Pulmonary artery endothelial cell (primary cell): ENCODE measurements around the gene SLC43A2. TPM values are rescaled to one million over a fixed set of nuclear protein-coding genes. Genes with fewer than 3 reads are reported as not detected.
"Not testable (repeated sequence)": the region's sequence is repeated elsewhere in the genome, so short reads cannot be mapped to it uniquely, and the experiment has no call there.

Source experiments
- DNase-seq: peaks from one replicate; pipeline ENCODE4 v3.0.0-alpha.2; 2011; ENCODE audit warnings: low read depth, low spot score
- total RNA-seq: library from RNA; depleted of rRNA; stranded (reverse); fragments of >200 nt; gene quantifications from 2 replicates; pipeline ENCODE4 v1.2.3, GENCODE V29; 2014

The SLC43A2 gene
- total RNA-seq, 1 donor from 2014 or later, result 24.5 TPM

DNA sequence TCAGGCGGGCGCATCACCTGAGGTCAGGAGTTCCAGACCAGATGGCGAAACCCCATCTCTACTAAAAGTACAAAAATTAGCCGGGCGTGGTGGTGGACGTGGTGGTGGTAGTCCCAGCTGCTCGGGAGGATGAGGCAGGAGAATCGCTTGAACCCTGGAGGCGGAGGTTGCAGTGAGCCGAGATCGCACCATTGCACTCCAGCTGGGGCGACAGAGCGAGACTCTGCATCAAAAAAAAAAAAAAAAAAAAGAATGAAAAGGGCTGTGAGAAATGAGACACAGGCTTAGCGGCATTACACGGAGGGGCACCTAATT lies 65.2 kb downstream of the SLC43A2 start:
- DNase-seq, result not testable (repeated sequence)

DNA sequence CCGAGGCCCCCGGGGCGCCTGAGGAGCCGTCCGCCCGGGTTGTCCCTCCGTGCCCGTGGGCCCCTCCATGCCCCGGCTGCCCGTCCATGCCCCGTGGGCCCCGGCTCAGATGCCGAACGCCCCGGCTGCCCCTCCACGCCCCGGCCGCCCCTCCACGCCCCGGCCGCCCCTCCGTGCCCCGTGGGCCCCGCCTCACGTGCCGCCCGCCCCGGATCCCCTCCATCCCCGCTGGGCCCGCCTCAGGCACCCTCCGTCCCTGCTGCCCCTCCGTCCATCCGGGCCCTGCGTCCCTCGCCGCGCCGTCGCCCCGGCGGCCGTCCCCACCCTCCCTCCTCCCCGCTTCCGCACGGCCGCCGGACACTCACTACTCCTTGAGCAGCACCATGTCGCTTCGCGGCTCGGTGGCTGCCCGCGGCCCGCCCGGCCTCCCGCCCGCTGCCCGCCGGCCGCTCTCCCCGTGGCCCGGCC lies 66.4 kb downstream of the SLC43A2 start:
- no peak for DNase-seq

DNA sequence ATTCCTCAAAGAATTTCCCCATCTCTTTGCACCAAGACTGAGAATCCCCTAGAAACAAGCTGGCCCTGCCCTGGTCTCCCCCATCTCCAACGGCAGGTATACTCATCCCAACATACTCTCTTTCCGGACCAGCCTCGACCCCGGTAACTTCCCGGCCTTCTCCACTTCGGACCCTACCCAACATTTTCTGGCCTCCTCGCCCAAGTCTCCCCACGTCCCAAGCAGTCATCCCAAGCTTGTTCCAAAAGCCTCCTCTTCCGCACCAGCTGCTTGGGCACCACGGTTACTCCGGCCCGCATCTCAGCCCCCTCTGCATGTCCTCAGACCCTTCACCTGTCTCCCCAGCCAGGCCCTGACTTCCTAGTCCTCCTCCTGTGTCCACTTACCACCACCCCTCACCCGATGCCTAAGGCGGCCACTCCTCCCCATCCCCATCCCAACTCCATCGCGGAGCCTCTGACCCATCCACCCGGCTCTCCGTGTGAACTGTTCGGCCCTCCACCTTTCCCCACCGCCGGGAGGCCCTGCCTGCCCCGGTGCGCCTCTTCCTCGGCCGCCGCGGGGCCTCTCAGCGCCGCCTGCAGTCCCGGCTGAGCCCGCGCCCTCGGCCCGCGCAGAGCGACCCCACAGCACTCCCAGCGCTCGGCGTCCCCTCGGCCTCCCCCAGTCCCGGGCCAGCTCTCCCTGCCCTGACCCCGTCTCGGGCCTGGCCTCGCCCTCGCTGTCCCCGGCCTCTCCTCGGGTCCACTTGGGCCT lies 67.0 kb downstream of the SLC43A2 start:
- no peak for DNase-seq

DNA sequence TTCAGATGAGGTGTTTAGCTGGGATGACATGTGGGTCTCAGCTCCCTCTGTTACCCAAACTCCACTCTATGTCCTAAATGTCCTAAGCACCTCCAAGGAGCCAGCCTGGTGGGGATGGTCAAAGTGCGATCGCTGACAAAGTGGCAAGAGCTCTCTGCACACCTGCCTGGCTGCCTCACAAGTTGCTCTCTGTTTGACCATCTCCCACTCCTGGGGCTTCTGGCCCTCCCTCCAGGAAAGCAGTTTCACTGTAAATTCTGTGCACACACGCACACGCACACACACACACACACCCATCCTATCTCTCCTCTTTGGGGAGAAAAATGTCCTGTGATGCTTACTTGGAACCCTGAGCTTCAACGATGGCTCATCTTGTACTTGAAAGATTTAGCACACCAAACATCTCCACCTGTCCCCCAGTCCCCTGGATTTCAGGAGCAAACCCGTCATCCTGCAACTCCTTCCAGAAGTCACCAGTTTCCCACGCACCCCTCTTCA lies 67.7 kb downstream of the SLC43A2 start:
- DNase-seq, result no peak

DNA sequence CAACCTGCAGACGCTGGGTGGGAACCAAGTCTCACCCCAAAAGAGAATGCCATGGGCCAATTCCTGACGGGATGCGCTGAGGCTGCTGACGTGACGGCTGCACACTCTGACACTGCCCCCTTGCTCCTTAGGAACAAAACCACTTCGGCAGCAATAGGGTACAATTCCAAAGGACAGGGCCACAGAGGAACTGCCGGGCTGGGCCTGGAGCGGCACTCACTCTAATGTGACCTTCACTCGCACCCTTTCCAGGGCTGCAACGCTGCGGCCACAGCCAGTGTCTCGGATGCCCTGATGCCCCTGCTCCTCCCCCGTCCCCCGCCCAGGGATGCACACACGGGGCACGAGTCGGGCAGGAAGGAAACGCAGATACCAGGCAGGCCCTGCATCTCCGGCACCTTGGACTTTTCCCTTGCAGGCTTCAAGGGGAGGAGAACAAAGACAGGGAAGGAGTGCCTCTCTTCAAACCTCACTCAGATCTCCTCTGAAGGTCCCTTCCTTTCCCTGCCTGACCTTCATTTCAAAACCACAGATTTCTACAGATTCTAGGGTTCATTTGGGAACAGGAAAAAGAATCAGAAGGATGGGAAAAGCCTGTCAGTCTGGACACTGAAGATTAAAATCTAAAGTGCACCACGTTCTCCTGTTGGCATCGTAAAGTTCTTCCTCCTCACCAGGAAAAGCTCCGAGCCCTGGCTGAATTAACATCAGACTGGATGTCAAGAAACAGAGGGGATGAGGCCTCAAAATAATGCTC lies 68.4 kb downstream of the SLC43A2 start:
- no peak for DNase-seq

DNA sequence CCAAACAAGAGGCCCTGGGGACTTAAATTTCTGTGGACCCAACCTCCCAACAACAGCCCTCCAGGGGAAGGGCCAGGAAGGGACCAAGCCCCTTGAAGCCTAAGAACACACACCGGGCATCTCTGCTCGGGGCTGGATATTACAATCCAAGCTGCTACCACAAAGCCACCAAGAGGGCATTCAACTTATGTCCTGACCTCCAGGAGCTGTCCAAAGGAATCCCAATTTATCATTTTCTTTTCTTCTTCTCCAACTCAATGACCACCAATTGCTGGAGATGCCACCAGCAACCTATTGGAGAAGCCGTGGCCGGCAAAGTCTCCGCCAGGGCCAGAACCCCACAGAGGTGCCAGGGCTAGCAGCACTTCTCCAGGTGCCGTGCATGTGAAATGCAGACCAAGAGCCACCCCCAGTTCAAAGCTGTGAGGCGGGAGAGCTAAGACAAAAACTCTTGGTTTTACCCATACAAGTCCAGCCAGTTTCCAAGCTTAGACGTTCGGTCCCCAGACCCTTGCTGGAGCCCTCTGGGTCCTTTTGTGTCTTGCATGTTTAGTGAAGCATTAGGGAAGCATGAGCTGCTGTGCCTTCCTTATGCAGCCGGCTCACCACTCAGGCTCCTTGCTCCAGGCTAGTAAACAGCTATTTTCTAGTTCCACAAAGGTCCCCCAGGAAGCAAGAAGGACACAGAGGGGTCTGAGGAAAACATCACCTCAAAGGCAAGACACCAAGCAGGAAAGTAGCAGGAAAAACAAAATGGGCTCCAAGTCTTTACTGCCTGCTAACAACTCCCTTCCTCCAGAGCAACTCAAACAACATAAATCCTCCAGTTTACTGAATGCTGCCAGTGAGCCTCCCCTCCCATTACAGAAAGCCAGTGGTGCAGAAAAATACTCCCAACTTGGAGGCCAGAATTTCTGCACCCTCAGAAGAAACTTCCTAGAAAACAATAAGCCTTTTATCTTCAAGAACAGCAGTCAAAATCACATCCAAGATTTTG lies 69.3 kb downstream of the SLC43A2 start:
- DNase-seq, result no peak

DNA sequence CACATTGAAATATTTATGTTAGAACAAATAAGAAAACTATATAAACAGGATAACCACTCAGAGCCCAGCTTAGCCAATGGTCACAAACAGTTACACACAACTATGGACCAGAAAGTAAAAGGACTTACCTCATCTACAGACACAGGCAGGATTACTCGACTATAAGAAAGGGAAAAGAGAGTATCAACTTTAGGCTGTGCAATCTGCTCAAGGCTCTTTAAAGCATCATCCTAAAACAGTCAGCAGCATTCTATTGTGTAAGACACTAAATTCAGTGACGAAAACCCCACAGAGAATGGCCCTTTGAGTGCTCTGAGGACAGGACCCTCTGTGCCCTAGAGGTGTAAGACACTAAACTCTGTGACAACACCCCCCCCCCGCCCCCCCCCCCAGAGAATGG lies 70.2 kb downstream of the SLC43A2 start:
- no peak for DNase-seq

DNA sequence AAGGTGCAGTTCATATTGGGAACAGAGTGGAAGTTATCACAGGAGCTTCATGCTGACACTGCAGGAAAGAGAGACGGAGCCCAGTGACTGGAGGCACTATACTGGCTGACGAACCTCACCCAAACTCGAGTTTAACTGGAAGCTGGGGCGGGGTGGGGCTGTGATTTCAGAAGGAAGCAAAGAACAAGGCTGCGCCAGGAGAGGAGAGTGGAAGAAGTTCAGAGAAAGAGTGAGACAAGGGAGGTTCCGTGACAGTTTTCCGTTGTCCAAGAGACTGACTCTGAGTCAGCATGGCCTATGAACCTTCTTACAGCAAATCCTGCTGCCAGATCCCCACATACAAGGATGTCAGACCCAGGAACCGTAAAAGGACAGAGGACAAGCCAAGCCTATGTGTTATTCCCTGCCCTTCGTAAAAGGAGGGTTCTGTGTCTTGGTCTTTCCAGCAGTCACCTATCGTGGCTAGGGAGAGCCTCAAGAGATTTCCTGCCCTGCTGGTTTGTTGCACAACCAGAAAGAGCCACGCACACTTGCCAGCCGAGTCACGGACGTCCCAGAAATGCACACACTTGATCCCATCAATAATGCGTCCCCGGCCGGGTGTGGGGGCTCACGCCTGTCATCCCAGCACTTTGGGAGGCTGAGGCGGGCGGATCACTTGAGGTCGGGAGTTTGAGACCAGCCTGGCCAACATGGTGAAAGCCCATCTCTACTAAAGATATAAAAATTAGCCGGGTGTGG lies 71.1 kb downstream of the SLC43A2 start:
- peak; percentile 45 for DNase-seq

DNA sequence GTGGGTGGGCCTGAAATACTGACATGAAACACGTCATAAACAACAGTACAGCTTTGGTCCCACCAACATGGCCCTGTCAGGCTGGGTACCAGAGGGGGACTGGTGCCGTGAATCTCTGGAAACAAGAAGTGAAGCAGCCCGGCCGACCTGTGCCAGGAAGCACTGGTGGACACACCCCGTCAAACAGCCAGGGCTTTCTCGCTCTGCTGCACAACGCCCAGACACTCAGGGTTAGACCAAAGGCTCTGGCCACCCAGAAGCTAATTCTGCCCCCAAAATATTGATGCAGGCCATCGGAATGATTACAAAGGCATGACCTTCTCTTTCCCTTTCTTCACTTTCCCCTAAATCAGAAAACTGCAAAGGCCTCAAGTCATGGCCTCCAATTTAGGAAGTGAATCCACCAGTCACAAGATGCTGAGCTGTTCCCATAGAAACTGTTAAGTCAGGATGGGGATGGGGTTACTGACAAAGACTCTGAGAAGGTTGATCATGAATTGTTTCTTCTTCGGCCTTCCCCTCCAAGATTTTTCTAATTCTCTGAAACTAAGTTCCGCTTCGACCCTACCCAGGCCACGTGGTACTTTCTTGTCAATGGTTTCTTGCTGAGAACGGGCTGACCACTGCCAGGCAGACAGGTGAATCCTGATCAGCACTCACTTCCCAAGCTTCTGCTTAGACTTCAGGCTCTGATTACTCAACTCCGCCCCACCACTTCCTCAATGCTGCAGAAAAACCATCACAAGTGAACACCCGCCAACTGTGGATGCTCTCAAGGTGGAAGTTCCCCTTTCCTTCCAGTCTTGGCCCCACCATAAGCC lies 72.8 kb downstream of the SLC43A2 start:
- DNase-seq, result no peak

DNA sequence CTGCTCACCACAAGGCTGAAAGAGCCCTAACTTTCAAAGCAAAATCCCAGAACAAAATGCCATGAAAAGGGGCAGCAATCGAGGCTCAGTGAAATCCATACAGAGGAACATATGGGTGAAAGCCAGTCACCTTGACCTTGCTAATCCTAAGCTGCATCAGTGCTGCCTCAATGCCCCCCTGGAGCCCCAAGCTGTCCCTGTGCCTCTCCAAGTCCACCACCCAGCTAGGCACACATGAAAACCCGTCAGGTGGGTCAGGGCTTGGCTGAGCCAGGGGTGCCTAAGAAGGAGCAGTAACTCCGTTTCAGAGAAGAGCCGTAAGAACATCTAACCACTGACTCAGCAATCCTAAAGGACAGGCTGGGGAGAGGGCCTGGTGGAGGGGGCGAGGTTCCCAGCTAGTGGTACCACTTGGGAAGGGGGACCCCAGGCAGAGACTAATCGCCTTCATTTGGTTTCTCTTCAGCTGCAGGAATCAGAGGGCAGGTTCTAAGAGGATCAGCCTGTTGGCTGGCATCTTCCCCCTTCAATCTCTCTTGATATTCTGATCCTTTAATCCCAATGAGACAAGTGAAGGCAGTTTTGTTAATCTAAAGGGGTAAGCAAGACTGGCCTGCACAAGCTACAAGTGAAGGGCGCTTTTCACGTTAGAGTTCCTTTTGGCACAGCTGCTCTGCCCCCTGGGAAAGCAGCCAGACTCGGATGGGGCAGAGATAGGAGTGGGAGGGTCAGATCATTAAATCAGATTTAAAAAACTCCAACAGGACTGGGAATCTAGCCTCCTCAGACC lies 73.7 kb downstream of the SLC43A2 start:
- no peak for DNase-seq

DNA sequence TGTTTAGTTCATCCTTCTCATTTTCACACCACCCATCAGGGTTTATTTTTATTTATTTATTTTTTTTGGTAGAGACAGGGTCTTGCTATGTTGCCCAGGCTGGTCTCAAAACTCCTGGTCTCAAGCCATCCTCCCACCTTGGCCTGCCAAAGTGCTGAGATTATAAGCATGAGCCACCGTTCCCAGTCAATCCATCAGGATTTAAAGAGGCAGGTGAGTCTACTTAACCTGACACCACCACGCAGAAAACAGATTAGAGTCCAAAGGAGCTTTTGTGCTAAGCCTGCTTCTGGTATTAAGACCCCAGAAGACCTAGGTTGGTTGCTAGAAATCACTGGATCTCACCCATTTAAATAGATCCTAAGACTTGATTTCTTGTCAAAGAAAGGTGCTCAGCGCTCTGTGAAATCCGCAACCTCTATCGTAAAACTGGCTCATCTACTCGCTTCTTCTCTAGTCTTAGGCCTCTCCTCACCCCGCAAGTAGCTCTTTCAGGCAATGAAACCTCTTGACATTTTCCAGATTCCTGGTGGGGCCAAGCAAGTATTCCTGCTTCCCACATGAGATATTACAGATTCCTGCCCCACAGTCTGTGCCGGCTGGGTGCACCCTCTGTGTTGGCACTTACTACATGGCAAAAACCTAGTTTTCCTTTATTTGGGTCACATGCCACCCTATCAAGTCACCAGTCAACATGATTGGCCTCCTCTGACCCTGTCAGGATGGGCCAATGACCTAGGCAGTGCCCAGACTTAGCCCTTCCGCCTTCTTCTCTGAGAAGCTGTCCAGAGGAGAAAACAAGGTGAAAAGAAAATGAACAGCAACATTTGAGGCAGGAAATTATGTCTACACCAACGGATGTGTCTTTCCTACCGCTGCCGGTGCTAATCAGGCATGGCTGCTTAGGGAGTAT lies 75.0 kb downstream of the SLC43A2 start:
- no peak for DNase-seq

DNA sequence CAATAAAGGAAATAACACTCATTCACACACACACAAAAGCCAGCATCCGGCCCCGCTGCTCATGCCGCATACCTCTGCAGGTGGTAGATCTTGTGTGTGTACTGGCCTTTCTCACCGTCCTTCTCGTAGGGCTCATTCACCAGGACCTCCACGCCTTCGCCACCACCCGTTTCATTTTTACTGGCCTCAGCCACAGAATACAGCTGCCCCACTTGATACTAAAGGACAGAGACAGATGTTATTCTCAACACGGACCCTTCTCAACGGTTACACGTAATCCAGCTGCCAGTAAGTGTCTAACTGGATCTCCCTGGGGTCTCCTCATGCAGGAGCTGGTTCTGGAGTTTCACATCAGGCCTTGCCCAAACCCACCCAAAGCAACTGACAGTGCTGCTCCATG lies 75.7 kb downstream of the SLC43A2 start:
- no peak for DNase-seq

DNA sequence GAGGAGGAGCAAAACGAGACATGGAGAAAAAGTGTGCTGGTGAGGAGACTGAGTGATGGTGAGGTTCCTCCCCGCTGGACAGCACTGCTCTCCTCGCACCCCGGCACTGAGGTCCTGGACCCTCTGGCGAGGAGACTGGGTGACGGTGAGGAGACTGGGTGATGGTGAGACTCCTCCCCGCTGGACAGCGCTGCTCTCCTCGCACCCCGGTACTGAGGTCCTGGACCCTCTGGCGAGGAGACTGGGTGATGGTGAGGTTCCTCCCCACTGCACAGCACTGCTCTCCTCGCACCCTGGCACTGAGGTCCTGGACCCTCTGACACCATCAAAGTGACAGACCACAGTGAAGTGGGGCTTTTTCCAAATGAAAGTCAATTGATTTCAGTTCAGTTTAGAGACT lies 76.9 kb downstream of the SLC43A2 start:
- DNase-seq, result no peak

DNA sequence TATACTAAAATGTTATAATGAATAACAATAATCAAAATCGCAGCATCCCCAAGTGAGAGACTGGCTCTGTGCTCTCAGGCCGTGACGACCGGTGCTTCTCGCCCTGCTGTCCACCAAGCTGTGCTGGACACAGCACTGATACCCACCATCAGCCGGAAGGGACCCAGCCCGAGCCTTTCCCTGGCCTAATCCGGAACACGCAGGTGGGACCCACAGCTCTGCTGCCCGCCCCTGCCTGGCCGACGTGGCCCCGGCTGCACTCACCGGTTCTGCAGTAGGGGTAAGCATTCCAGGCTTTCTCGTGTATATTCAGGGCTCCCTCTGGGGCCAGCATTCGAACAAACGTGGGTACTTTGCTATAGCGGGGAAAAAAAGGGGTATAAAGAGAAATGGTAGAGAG lies 80.6 kb downstream of the SLC43A2 start:
- DNase-seq, result no peak

DNA sequence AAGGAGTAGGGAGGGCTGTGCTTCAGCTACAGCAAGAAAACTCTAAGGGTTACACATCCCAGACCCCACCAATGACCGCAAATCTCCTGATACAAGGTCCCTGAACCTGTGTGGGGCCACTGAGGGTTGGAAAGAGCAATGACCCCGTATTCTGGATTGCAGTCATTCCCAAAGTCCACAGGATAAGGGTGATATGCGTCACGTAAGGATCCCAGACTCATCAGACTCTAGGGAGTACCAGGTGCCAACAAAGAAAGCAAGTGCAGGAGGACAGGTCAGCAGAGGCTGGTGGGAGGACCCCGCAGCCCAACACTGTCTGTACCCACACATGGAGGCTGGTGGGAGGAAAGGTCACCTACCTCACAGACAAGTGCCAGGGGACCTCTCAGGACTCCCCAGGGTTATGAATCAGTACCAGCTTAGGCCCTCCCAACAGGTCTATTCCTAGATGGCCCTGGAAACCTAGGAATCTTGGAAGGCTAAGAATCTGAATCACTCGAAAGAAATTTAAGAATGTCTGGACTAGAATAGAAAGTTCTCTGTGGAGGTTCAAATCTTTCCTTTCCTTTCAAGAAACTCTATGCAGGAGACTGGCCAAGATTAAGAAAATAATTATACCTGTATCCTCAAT lies 82.2 kb downstream of the SLC43A2 start:
- DNase-seq, result no peak

DNA sequence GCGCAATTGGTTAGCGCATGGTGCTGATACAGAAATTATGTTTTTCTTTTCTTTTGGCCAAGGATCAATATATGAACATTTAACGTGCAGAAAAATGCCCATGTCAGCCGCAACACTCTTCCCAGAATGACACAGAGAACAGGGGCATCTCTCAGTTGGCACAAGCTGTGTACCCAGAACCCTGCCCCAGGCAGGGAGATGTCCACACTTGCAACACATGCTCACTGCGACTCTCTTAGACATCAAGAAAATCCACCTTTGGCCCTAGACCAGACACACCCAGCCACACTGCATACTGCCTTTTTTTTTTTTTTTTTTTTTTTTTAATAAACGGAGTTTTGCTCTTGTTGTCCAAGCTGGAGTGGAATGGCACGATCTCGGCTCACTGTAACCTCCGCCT lies 83.0 kb downstream of the SLC43A2 start:
- no peak for DNase-seq

DNA sequence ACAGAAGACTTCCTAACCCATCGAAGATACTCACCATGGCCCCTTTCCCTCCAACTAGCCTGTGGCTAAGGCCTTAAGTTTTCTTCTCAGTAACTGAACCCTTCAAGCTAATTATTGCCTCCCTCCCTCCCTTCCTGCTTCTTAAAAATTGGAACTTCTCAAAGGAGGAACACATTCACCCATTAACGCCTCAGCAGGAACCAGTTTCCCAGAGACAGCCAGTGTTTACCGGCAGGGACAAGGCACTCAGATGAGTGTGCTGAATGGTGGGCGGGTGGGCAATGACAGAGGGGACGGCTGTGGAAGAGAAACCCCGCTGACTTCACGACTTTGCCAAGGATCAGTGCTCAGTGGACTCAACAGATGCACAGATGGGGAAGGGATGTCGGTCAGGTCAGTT lies 86.3 kb downstream of the SLC43A2 start:
- no peak for DNase-seq
